Karpas-422 (cell line): Measurements from ENCODE around the gene MRC2. TPM values are rescaled to one million over a fixed set of nuclear protein-coding genes. Genes with fewer than 3 reads are reported as not detected.
"Not testable (repeated sequence)": the region's sequence is repeated elsewhere in the genome, so short reads cannot be mapped to it uniquely, and the experiment has no call there.

Source experiments
- DNase-seq: peaks from one replicate; pipeline ENCODE4 v3.0.0-alpha.2; 2015
- H2AFZ ChIP-seq: fragments of 200-600 bp; sonication (generic); 2 replicates; pipeline ENCODE4 v1.6.1; 2014; ENCODE audit warnings: antibody characterized with exemption, low read length, mixed read lengths
- H3K27ac ChIP-seq: fragments of 200-600 bp; sonication (generic); 2 replicates; pipeline ENCODE4 v1.5.1; 2014; ENCODE audit warnings: mild to moderate bottlenecking, low read length, moderate library complexity
- H3K27me3 ChIP-seq: fragments of 200-600 bp; sonication (generic); 2 replicates; pipeline ENCODE4 v1.6.1; 2014; ENCODE audit warnings: low read length, mixed read lengths
- H3K36me3 ChIP-seq: fragments of 200-600 bp; sonication (generic); 2 replicates; pipeline ENCODE4 v1.6.1; 2014; ENCODE audit warnings: low read length, mixed read lengths; ENCODE audit not compliant: insufficient read depth
- H3K4me1 ChIP-seq: fragments of 200-600 bp; sonication (generic); 2 replicates; pipeline ENCODE4 v1.6.1; 2014; ENCODE audit warnings: mild to moderate bottlenecking, low read length, mixed read lengths
- H3K4me2 ChIP-seq: fragments of 200-600 bp; sonication (generic); 2 replicates; pipeline ENCODE4 v1.6.1; 2014; ENCODE audit warnings: low read length, low read depth, mild to moderate bottlenecking; ENCODE audit not compliant: poor library complexity, severe bottlenecking
- H3K4me3 ChIP-seq: fragments of 200-600 bp; sonication (generic); 2 replicates; pipeline ENCODE4 v1.5.1; 2014; ENCODE audit warnings: mild to moderate bottlenecking, antibody characterized with exemption, low read length, mixed read lengths
- H3K79me2 ChIP-seq: fragments of 200-600 bp; sonication (generic); 2 replicates; pipeline ENCODE4 v1.6.1; 2014; ENCODE audit warnings: mild to moderate bottlenecking, low read length, mixed read lengths
- H3K9ac ChIP-seq: fragments of 200-600 bp; sonication (generic); 2 replicates; pipeline ENCODE4 v1.6.0; 2014; ENCODE audit warnings: low read length
- H3K9me2 ChIP-seq: fragments of 200-600 bp; sonication (generic), shearing (Covaris generic); replicated peaks from 2 replicates; pipeline ENCODE4 v1.6.0; 2014; ENCODE audit warnings: mild to moderate bottlenecking, low read length, moderate library complexity; ENCODE audit not compliant: insufficient read depth
- H3K9me3 ChIP-seq: fragments of 300-700, 200-600 bp; sonication (generic); 2 replicates; pipeline ENCODE4 v1.6.1; 2014; ENCODE audit warnings: low read length, mixed read lengths
- H4K20me1 ChIP-seq: fragments of 200-600 bp; sonication (generic); 2 replicates; pipeline ENCODE4 v1.6.1; 2014; ENCODE audit warnings: mild to moderate bottlenecking, antibody characterized with exemption, low read length, low read depth; ENCODE audit not compliant: insufficient read depth
- total RNA-seq: library from RNA; depleted of rRNA; stranded (reverse); fragments of >200 nt; shearing (Covaris generic); gene quantifications from 2 replicates; pipeline ENCODE4 v1.2.3, GENCODE V29; 2014; ENCODE audit warnings: low replicate concordance

The MRC2 gene
- total RNA-seq, 1 experiment from 2014 or later: 0.26 TPM

- not testable (repeated sequence) for H3K9me3 ChIP-seq, H4K20me1 ChIP-seq, DNase-seq, H3K9me2 ChIP-seq, H3K9ac ChIP-seq, H3K4me2 ChIP-seq, H3K79me2 ChIP-seq, H3K4me1 ChIP-seq, H3K4me3 ChIP-seq, H2AFZ ChIP-seq, H3K27me3 ChIP-seq, H3K27ac ChIP-seq
- peaks cover 16% of the 10 kb centered on the region; the same call in 1 of the 2 replicates for H3K36me3 ChIP-seq
These were observed 23.7 kb upstream of the MRC2 start for GRCh38 chr17:62603783-62604182.

GRCh38 chr17:62605588-62605987 is 21.9 kb upstream of the MRC2 start:
- DNase-seq: no peak
- Histone ChIP-seq H3K27ac (no peak overlapping the region), H3K4me1 (no peaks in the 10 kb centered on the region), H3K9me2 (no peaks in the 10 kb centered on the region), H3K36me3 (peaks cover 30% of the 10 kb centered on the region; the same call in 1 of the 2 replicates), H3K79me2 (no peaks in the 10 kb centered on the region; the same call in 1 of the 2 replicates), H3K9me3 (no peaks in the 10 kb centered on the region), H2AFZ (no peak overlapping the region), H3K4me3 (no peak overlapping the region), H3K27me3 (no peaks in the 10 kb centered on the region), H3K4me2 (no peak overlapping the region), H3K9ac (no peak overlapping the region), H4K20me1 (no peaks in the 10 kb centered on the region)

- Histone ChIP-seq H3K9ac (no peak overlapping the region), H3K36me3 (peaks cover 25% of the 10 kb centered on the region; the same call in 1 of the 2 replicates), H3K9me3 (no peaks in the 10 kb centered on the region), H3K27me3 (no peaks in the 10 kb centered on the region), H3K79me2 (no peaks in the 10 kb centered on the region), H2AFZ (no peak overlapping the region), H4K20me1 (no peaks in the 10 kb centered on the region), H3K4me1 (no peaks in the 10 kb centered on the region), H3K9me2 (no peaks in the 10 kb centered on the region), H3K27ac (no peak overlapping the region), H3K4me3 (no peak overlapping the region), H3K4me2 (no peak overlapping the region)
- DNase-seq: no peak
These were observed 16.2 kb upstream of the MRC2 start for GRCh38 chr17:62611292-62611691.

GRCh38 chr17:62611728-62612127 is 15.7 kb upstream of the MRC2 start:
- H3K27ac ChIP-seq: no peak overlapping the region

GRCh38 chr17:62612289-62612688 is 15.2 kb upstream of the MRC2 start:
- not testable (repeated sequence) for H2AFZ ChIP-seq, H3K4me3 ChIP-seq, H3K9me3 ChIP-seq, DNase-seq, H3K4me1 ChIP-seq, H3K27me3 ChIP-seq, H4K20me1 ChIP-seq, H3K9me2 ChIP-seq, H3K27ac ChIP-seq, H3K4me2 ChIP-seq, H3K9ac ChIP-seq, H3K79me2 ChIP-seq
- H3K36me3 ChIP-seq: peaks cover 25% of the 10 kb centered on the region; the same call in 1 of the 2 replicates

More at GRCh38 chr17:62611728-62612127, 15.7 kb upstream of the MRC2 start:
- H3K9ac ChIP-seq: no peak overlapping the region
- no peak overlapping the region for H3K4me2 ChIP-seq
- no peaks in the 10 kb centered on the region for H3K4me1 ChIP-seq
- DNase-seq: no peak
- H3K9me3 ChIP-seq: no peaks in the 10 kb centered on the region
- no peaks in the 10 kb centered on the region for H3K79me2 ChIP-seq
- H3K4me3 ChIP-seq: no peak overlapping the region
- no peaks in the 10 kb centered on the region for H4K20me1 ChIP-seq
- H3K36me3 ChIP-seq: peaks cover 25% of the 10 kb centered on the region; the same call in 1 of the 2 replicates
- H3K9me2 ChIP-seq: no peaks in the 10 kb centered on the region
- H2AFZ ChIP-seq: no peak overlapping the region
- H3K27me3 ChIP-seq: no peaks in the 10 kb centered on the region

- not testable (repeated sequence) for H2AFZ ChIP-seq, H3K9me3 ChIP-seq, H3K27me3 ChIP-seq, H4K20me1 ChIP-seq, H3K4me1 ChIP-seq, H3K4me2 ChIP-seq, H3K79me2 ChIP-seq, H3K9ac ChIP-seq, H3K9me2 ChIP-seq, DNase-seq, H3K27ac ChIP-seq, H3K4me3 ChIP-seq
- peaks cover 17% of the 10 kb centered on the region; the same call in 1 of the 2 replicates for H3K36me3 ChIP-seq
These were observed 14.4 kb upstream of the MRC2 start for GRCh38 chr17:62613095-62613494.

GRCh38 chr17:62614142-62614541 is 13.3 kb upstream of the MRC2 start:
- Histone ChIP-seq H3K4me1 (no peaks in the 10 kb centered on the region), H3K4me2 (no peak overlapping the region), H3K9ac (no peak overlapping the region), H3K9me2 (no peaks in the 10 kb centered on the region), H2AFZ (no peak overlapping the region), H3K9me3 (no peaks in the 10 kb centered on the region), H3K4me3 (no peak overlapping the region), H3K36me3 (peaks cover 12% of the 10 kb centered on the region; the same call in 1 of the 2 replicates), H3K27me3 (no peaks in the 10 kb centered on the region), H4K20me1 (no peaks in the 10 kb centered on the region), H3K27ac (no peak overlapping the region), H3K79me2 (no peaks in the 10 kb centered on the region)
- DNase-seq: no peak

GRCh38 chr17:62615503-62615902 is 12.0 kb upstream of the MRC2 start:
- Histone ChIP-seq H3K27ac (no peak overlapping the region), H3K9me3 (no peaks in the 10 kb centered on the region), H3K9ac (no peak overlapping the region), H3K4me2 (no peak overlapping the region), H3K36me3 (peaks cover 2% of the 10 kb centered on the region; the same call in 1 of the 2 replicates), H3K4me1 (no peaks in the 10 kb centered on the region), H3K9me2 (no peaks in the 10 kb centered on the region), H3K4me3 (no peak overlapping the region), H3K27me3 (no peaks in the 10 kb centered on the region), H3K79me2 (no peaks in the 10 kb centered on the region), H4K20me1 (no peaks in the 10 kb centered on the region), H2AFZ (no peak overlapping the region)
- no peak for DNase-seq
